Renal pelvis (tissue), 12 donors: ENCODE measurements around the gene BCAR3. TPM values are rescaled to one million over a fixed set of nuclear protein-coding genes. Genes with fewer than 3 reads are reported as not detected.

ENCODE experiments used
- DNase-seq: peaks from one replicate; pipeline ENCODE4 v3.0.0-alpha.2; 2013
- long read RNA-seq, 16 experiments: transcript quantifications; one replicate each; lab custom pipeline, GENCODE V29; 2026
- polyA plus RNA-seq, 3 donors: library from polyadenylated mRNA; unstranded; fragments of 120-200 nt; gene quantifications; one replicate each; pipeline ENCODE4 v1.2.1, GENCODE V29; 2013; ENCODE audit not compliant: insufficient read length in 3 of 3

Gene BCAR3
- 10 to 100 TPM; 21.9 to 23.1 (median 23.1) TPM for polyA plus RNA-seq
- long read RNA-seq, donor 1, partial matches to known transcripts = 0 of 1 reads
- long read RNA-seq, donor 1, other reads (novel, unspliced or antisense) = 0 of 1 reads
- long read RNA-seq, donor 2, partial matches to known transcripts = 0 of 4 reads
- long read RNA-seq, donor 2, other reads (novel, unspliced or antisense) = 0 of 4 reads
- long read RNA-seq, donor 3, partial matches to known transcripts = 0 of 2 reads
- long read RNA-seq, donor 3, other reads (novel, unspliced or antisense) = 0 of 2 reads
- long read RNA-seq, donor 4, partial matches to known transcripts = 5 of 7 reads
- long read RNA-seq, donor 4, other reads (novel, unspliced or antisense) = 0 of 7 reads
- long read RNA-seq, donor 5, partial matches to known transcripts = 0 of 1 reads
- long read RNA-seq, donor 5, other reads (novel, unspliced or antisense) = 0 of 1 reads
- long read RNA-seq, donor 6, partial matches to known transcripts = 0 of 1 reads
- long read RNA-seq, donor 6, other reads (novel, unspliced or antisense) = 0 of 1 reads
- long read RNA-seq, donor 7, partial matches to known transcripts = 0 of 3 reads
- long read RNA-seq, donor 7, other reads (novel, unspliced or antisense) = 0 of 3 reads
- long read RNA-seq, donor 8 = 0 reads
- long read RNA-seq, donor 9, partial matches to known transcripts = 5 of 8 reads
- long read RNA-seq, donor 9, other reads (novel, unspliced or antisense) = 0 of 8 reads
- long read RNA-seq, donor 10, partial matches to known transcripts = 0 of 1 reads
- long read RNA-seq, donor 10, other reads (novel, unspliced or antisense) = 0 of 1 reads
- long read RNA-seq, donor 11, partial matches to known transcripts = 0 of 1 reads
- long read RNA-seq, donor 11, other reads (novel, unspliced or antisense) = 0 of 1 reads
- long read RNA-seq, donor 12, partial matches to known transcripts = 0 of 4 reads
- long read RNA-seq, donor 12, other reads (novel, unspliced or antisense) = 0 of 4 reads
- long read RNA-seq, donor 13 = 0 reads
- long read RNA-seq, donor 14 = 0 reads
- long read RNA-seq, donor 15, transcript BCAR3-201 (12 exons, 3,171 nt) = major isoform, 6 of 8 reads
- long read RNA-seq, donor 15, partial matches to known transcripts = 0 of 8 reads
- long read RNA-seq, donor 15, other reads (novel, unspliced or antisense) = 0 of 8 reads
- long read RNA-seq, donor 16, partial matches to known transcripts = 6 of 10 reads
- long read RNA-seq, donor 16, other reads (novel, unspliced or antisense) = 0 of 10 reads

GRCh38 chr1:93681101-93681988 is at the start of gene BCAR3:
BCAR3 (minus strand) TSS chr1:93681837; CDS start chr1:93674930, 6,907 bp downstream.
- peak; percentile 69 for DNase-seq

- DNase-seq = no peak
These were observed 49.0 kb upstream of the BCAR3 start for GRCh38 chr1:93730621-93731020.

- DNase-seq = no peak
These were observed 48.3 kb upstream of the BCAR3 start for GRCh38 chr1:93729906-93730305.

- no peak for DNase-seq
These were observed 47.9 kb upstream of the BCAR3 start for GRCh38 chr1:93729502-93729901.

GRCh38 chr1:93728480-93729131 is 47.0 kb upstream of the BCAR3 start:
- DNase-seq = no peak

- no peak for DNase-seq
These were observed 42.2 kb upstream of the BCAR3 start for GRCh38 chr1:93723733-93724270.

GRCh38 chr1:93723110-93723509 is 41.5 kb upstream of the BCAR3 start:
- DNase-seq = no peak

GRCh38 chr1:93722081-93723031 is 40.7 kb upstream of the BCAR3 start:
- DNase-seq = peak; percentile 59

GRCh38 chr1:93720956-93721626 is 39.5 kb upstream of the BCAR3 start:
- no peak for DNase-seq

- no peak for DNase-seq
These were observed 36.0 kb upstream of the BCAR3 start for GRCh38 chr1:93717640-93718039.

- DNase-seq = no peak
These were observed 35.3 kb upstream of the BCAR3 start for GRCh38 chr1:93716941-93717368.

- DNase-seq = no peak
These were observed 34.5 kb upstream of the BCAR3 start for GRCh38 chr1:93716163-93716562.

- DNase-seq = no peak
These were observed 34.0 kb upstream of the BCAR3 start for GRCh38 chr1:93715529-93716126.

- DNase-seq = no peak
These were observed 32.7 kb upstream of the BCAR3 start for GRCh38 chr1:93714356-93714755.

GRCh38 chr1:93713341-93713740 is 31.7 kb upstream of the BCAR3 start:
- DNase-seq = no peak

GRCh38 chr1:93712741-93713140 is 31.1 kb upstream of the BCAR3 start:
- no peak for DNase-seq

- no peak for DNase-seq
These were observed 29.1 kb upstream of the BCAR3 start for GRCh38 chr1:93710499-93711453.
